C4-2B (cell line): ENCODE measurements around the gene TEX2.

Experiments used
- ZFX ChIP-seq: fragments of 450-650 bp; IDR thresholded peaks from 2 replicates; pipeline ENCODE4 v1.6.1; 2017
- TF ChIP-seq, protein P1 (sequence below): fragments of 450-650 bp; conservative IDR thresholded peaks from 2 replicates; pipeline ENCODE4 v1.5.1; 2017; ENCODE audit warnings: mild to moderate bottlenecking

DNA sequence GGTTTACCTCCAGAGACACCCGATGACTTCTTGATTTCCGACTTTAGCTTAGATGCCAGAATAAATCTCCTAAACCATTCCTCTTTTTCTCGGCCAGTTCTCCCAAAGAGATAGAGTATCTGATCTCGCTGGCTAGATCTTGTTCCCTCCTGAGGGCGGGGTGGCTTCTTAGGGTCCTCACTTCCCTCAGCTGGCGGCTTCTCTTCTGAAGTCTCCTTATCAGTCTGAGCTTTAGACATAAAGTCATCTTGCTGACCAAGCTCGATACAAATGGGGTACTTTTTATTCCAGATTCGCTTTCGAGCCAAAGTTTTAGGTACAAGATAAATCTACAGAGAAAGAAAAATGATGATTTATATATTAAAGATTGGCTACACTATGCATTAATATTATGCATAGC is 69.5 kb downstream of the TEX2 start:
- TF ChIP-seq, protein P1, sequence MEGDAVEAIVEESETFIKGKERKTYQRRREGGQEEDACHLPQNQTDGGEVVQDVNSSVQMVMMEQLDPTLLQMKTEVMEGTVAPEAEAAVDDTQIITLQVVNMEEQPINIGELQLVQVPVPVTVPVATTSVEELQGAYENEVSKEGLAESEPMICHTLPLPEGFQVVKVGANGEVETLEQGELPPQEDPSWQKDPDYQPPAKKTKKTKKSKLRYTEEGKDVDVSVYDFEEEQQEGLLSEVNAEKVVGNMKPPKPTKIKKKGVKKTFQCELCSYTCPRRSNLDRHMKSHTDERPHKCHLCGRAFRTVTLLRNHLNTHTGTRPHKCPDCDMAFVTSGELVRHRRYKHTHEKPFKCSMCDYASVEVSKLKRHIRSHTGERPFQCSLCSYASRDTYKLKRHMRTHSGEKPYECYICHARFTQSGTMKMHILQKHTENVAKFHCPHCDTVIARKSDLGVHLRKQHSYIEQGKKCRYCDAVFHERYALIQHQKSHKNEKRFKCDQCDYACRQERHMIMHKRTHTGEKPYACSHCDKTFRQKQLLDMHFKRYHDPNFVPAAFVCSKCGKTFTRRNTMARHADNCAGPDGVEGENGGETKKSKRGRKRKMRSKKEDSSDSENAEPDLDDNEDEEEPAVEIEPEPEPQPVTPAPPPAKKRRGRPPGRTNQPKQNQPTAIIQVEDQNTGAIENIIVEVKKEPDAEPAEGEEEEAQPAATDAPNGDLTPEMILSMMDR: no peak
- TF ChIP-seq ZFX: no peak
